A549 (cell line): ENCODE results near the gene GPR150. TPM values are rescaled to one million over a fixed set of nuclear protein-coding genes. Genes with fewer than 3 reads are reported as not detected.

Source experiments
- ATAC-seq, 2 experiments: fragments of 200-7000 bp in 1 of 2; fragments of >200 bp in 1 of 2; cut with Nextera tagmentation in 1 of 2; cut with Tn5 transposase in 1 of 2; 3 replicates each; pipeline versions ENCODE4 v1.8.0 to v1.9.1; 2018 to 2020; ENCODE audit warnings: mild to moderate bottlenecking in 1 of 2, moderate library complexity in 1 of 2
- CTCF ChIA-PET: fragments of 300-600 bp; sonication (Branson Sonifier 250); formaldehyde crosslinking; extraction: SDS; loops from one replicate; lab custom pipeline; 2021; ENCODE audit warnings: antibody characterized with exemption, inconsistent platforms; lab: Yijun Ruan, JAX
- POLR2A ChIA-PET: fragments of 350-600 bp; formaldehyde crosslinking; extraction: SDS; loops from one replicate; lab custom pipeline; 2021; ENCODE audit warnings: antibody characterized with exemption, inconsistent platforms; lab: Yijun Ruan, JAX
- DNase-seq, 2 experiments: peaks; one replicate each; pipeline versions ENCODE4 v3.0.0 to v3.0.0-alpha.2; 2011 to 2016; ENCODE audit warnings: low read depth in 1 of 2, low spot score in 1 of 2
- FAIRE-seq: peaks from 2 replicates; lab custom pipeline; 2011; peaks lifted over from hg19 to GRCh38; lab: Jason Lieb, UNC
- H3K27ac ChIP-seq, 2 experiments: fragments of >200 bp; sonication (Bioruptor Twin); formaldehyde crosslinking; 3 replicates each; pipeline ENCODE4 v1.5.1; 2016 to 2017
- H3K4me1 ChIP-seq: fragments of >200 bp; sonication (Bioruptor Twin); formaldehyde crosslinking; 3 replicates; pipeline ENCODE4 v1.6.1; 2016
- H3K4me2 ChIP-seq: fragments of >200 bp; sonication (Bioruptor Twin); formaldehyde crosslinking; 3 replicates; pipeline ENCODE4 v1.6.1; 2016
- H3K4me3 ChIP-seq: fragments of >200 bp; sonication (Bioruptor Twin); formaldehyde crosslinking; 3 replicates; pipeline ENCODE4 v1.5.1; 2016
- H3K9me3 ChIP-seq: fragments of >200 bp; sonication (Bioruptor Twin); formaldehyde crosslinking; 3 replicates; pipeline ENCODE4 v1.6.1; 2016
- BHLHE40 ChIP-seq: IDR thresholded peaks from 2 replicates; pipeline ENCODE4 v1.6.1; 2012; ENCODE audit warnings: low read depth, low read length, inconsistent platforms
- CBX8 ChIP-seq: fragments of 200-600 bp; sonication (generic); IDR thresholded peaks from 2 replicates; pipeline ENCODE4 v1.6.1; 2016
- EHMT2 ChIP-seq: fragments of 200-600 bp; sonication (generic); IDR thresholded peaks from 2 replicates; pipeline ENCODE4 v1.6.1; 2016; ENCODE audit warnings: antibody characterized with exemption, low read depth, mild to moderate bottlenecking, moderate library complexity
- ESRRA ChIP-seq: fragments of 150-350 bp; IDR thresholded peaks from 2 replicates; pipeline ENCODE4 v1.6.1; 2014; ENCODE audit warnings: mild to moderate bottlenecking, low read length, borderline replicate concordance
- FOSB ChIP-seq: fragments of 250-450 bp; sonication (Bioruptor Pico); IDR thresholded peaks from 2 replicates; pipeline ENCODE4 v1.5.0; 2020; ENCODE audit warnings: mild to moderate bottlenecking, moderate library complexity
- HOXB5 ChIP-seq: fragments of 250-450 bp; sonication (Bioruptor Pico); IDR thresholded peaks from 2 replicates; pipeline ENCODE4 v1.5.0; 2020; ENCODE audit warnings: mild to moderate bottlenecking, moderate library complexity
- JUN ChIP-seq, 2 experiments: fragments of >200 bp; sonication (Bioruptor Twin); formaldehyde crosslinking; IDR thresholded peaks; 2 replicates in 1 of 2; 3 replicates in 1 of 2; pipeline ENCODE4 v1.6.1; 2016 to 2017
- JUNB ChIP-seq: fragments of >200 bp; sonication (Bioruptor Twin); formaldehyde crosslinking; IDR thresholded peaks from 2 replicates; pipeline ENCODE4 v1.6.1; 2016
- KDM1A ChIP-seq: fragments of 200-600 bp; sonication (generic); IDR thresholded peaks from 2 replicates; pipeline ENCODE4 v1.6.1; 2016; ENCODE audit warnings: low read depth, mild to moderate bottlenecking
- MYC ChIP-seq: IDR thresholded peaks from 2 replicates; pipeline ENCODE4 v1.6.1; 2012; ENCODE audit warnings: mild to moderate bottlenecking, inconsistent platforms, low read length, improper control_type of control experiment, borderline replicate concordance
- NR3C1 ChIP-seq: fragments of >200 bp; sonication (Bioruptor Twin); formaldehyde crosslinking; IDR thresholded peaks from 3 replicates; pipeline ENCODE4 v1.6.1; 2017
- PHF8 ChIP-seq: fragments of 200-600 bp; sonication (generic); IDR thresholded peaks from 2 replicates; pipeline ENCODE4 v1.6.1; 2016; ENCODE audit warnings: low read depth, mild to moderate bottlenecking, antibody characterized with exemption, moderate library complexity, borderline replicate concordance
- POLR2A ChIP-seq: IDR thresholded peaks from 2 replicates; pipeline ENCODE4 v1.6.1; 2012; ENCODE audit warnings: mild to moderate bottlenecking, low read length
- RNF2 ChIP-seq: fragments of 200-600 bp; sonication (generic); IDR thresholded peaks from 2 replicates; pipeline ENCODE4 v1.6.1; 2016; ENCODE audit warnings: low read depth, mild to moderate bottlenecking, antibody characterized with exemption, moderate library complexity, borderline replicate concordance
- SREBF2 ChIP-seq: fragments of 450-650 bp; IDR thresholded peaks from 2 replicates; pipeline ENCODE4 v1.6.1; 2014; ENCODE audit warnings: mild to moderate bottlenecking, moderate library complexity
- TFCP2L1 ChIP-seq: fragments of 250-450 bp; sonication (Bioruptor Pico); IDR thresholded peaks from 2 replicates; pipeline ENCODE4 v1.5.0; 2021; ENCODE audit warnings: mild to moderate bottlenecking
- ZFP36 ChIP-seq: fragments of 450-650 bp; IDR thresholded peaks from 2 replicates; pipeline ENCODE4 v1.6.1; 2014; ENCODE audit warnings: borderline replicate concordance; ENCODE audit not compliant: partially characterized antibody
- WGBS: methylation state at CpG from one replicate; pipeline ENCODE4 v1.1.6; 2017; ENCODE audit errors: missing lambda C conversion rate; 5-methylcytosine and 5-hydroxymethylcytosine counted together
- polyA minus RNA-seq: library from RNA; depleted of rRNA, polyadenylated mRNA; stranded (reverse); fragments of >200 nt; gene quantifications from 2 replicates; pipeline ENCODE4 v1.2.3, GENCODE V29; 2011; rRNA and poly(A)+ RNA removed
- polyA plus RNA-seq, 4 experiments: library from polyadenylated mRNA; depleted of rRNA in 3 of 4; stranded (reverse); fragments of >200 nt; fragmentation: RNase III in 1 of 4; extraction: RNeasy Plus Mini Kit Qiagen cat#74134 plus additional on column Dnase treatment in 1 of 4; gene quantifications; 2 replicates in 3 of 4; 3 replicates in 1 of 4; pipeline ENCODE4 v1.2.3, GENCODE V29; 2011 to 2017
- TF ChIP-seq, protein P1 (sequence below): IDR thresholded peaks from 2 replicates; pipeline ENCODE4 v1.6.1; 2012
- TF ChIP-seq, protein P2 (sequence below): fragments of 250-450 bp; sonication (Bioruptor Pico); IDR thresholded peaks from 2 replicates; pipeline ENCODE4 v1.5.0; 2020; ENCODE audit warnings: low read depth, mild to moderate bottlenecking, moderate library complexity
- TF ChIP-seq, protein P3 (sequence below): IDR thresholded peaks from 2 replicates; pipeline ENCODE4 v1.6.1; 2012; ENCODE audit warnings: low read depth, borderline replicate concordance
- TF ChIP-seq, protein P4 (sequence below): fragments of 200-600 bp; sonication (generic); IDR thresholded peaks from 2 replicates; pipeline ENCODE4 v1.6.1; 2016; ENCODE audit warnings: antibody characterized with exemption, mild to moderate bottlenecking, moderate library complexity
- TF ChIP-seq, protein P5 (sequence below): fragments of >200 bp; sonication (Bioruptor Twin); formaldehyde crosslinking; IDR thresholded peaks from 3 replicates; pipeline ENCODE4 v1.6.1; 2016

Gene GPR150
- polyA plus RNA-seq (2011; rRNA removed) (0.13 and 0.15 TPM in 2 replicates), polyA plus RNA-seq (2017; fragmentation: RNase III; extraction: RNeasy Plus Mini Kit Qiagen cat#74134 plus additional on column Dnase treatment) (0.05 to 0.13 TPM in 2 of 3 replicates, not detected in the other), polyA minus RNA-seq (0.08 TPM in 1 of 2 replicates, not detected in the other)
- 0.12 and 0.14 TPM in 2 replicates for polyA plus RNA-seq (2012; cell fraction: cytosol; rRNA removed)
- 0.26 and 0.29 TPM in 2 replicates for polyA plus RNA-seq (2012; cell fraction: nucleus; rRNA removed)

DNA sequence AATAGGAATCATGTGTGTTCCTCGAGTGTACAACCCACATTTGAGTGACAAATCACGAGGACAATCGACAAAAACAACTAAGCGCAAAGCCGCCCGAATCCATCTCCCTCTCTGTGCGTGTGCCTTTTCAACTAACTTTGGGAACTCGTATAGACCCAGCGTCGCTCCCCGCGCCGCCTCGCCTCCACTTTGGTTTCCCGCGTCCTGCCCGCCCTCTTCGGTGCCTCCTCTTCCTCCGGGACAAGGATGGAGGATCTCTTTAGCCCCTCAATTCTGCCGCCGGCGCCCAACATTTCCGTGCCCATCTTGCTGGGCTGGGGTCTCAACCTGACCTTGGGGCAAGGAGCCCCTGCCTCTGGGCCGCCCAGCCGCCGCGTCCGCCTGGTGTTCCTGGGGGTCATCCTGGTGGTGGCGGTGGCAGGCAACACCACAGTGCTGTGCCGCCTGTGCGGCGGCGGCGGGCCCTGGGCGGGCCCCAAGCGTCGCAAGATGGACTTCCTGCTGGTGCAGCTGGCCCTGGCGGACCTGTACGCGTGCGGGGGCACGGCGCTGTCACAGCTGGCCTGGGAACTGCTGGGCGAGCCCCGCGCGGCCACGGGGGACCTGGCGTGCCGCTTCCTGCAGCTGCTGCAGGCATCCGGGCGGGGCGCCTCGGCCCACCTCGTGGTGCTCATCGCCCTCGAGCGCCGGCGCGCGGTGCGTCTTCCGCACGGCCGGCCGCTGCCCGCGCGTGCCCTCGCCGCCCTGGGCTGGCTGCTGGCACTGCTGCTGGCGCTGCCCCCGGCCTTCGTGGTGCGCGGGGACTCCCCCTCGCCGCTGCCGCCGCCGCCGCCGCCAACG, at the start of gene GPR150:
GPR150 (plus strand) TSS at position 58 of the 840 bp plus-strand sequence; CDS start at position 247, 189 bp downstream.
- ATAC-seq (peak; percentile 91 to 92), FAIRE-seq (no peak), DNase-seq (peak; percentile 36 to 60)
- CTCF ChIA-PET: no interaction called here
- Histone ChIP-seq H3K4me1 (0 out of 3 replicates have a peak, but pooled peaks cover 4% of the 10 kb centered on the region), H3K4me3 (peak within 1 kb of the TSS; percentile 56), H3K27ac (peak within 1 kb of the TSS; percentile 69 to 87), H3K4me2 (peak within 1 kb of the TSS; percentile 97), H3K9me3 (no peaks in the 10 kb centered on the region)
- TF ChIP-seq POLR2A (peak; percentile 36), EHMT2 (no peak), HOXB5 (CRISPR knock-in tag) (peak; percentile 62; the same call in 1 of the 2 replicates), ZFP36 (peak; percentile 19), BHLHE40 (no peak), MYC (no peak), RNF2 (0 out of 2 replicates have a peak, but pooled peaks have one; percentile 64), JUN (IDR thresholded peaks at IDR 0.05) (peak in 1 of 2 experiments; percentile 57; a peak in 2 of 5 replicates)
- TF ChIP-seq, protein P1, sequence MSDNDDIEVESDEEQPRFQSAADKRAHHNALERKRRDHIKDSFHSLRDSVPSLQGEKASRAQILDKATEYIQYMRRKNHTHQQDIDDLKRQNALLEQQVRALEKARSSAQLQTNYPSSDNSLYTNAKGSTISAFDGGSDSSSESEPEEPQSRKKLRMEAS: peak; percentile 94
- TF ChIP-seq, protein P2, sequence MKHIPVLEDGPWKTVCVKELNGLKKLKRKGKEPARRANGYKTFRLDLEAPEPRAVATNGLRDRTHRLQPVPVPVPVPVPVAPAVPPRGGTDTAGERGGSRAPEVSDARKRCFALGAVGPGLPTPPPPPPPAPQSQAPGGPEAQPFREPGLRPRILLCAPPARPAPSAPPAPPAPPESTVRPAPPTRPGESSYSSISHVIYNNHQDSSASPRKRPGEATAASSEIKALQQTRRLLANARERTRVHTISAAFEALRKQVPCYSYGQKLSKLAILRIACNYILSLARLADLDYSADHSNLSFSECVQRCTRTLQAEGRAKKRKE: peak; percentile 79; the same call in 1 of the 2 replicates
- TF ChIP-seq, protein P3, sequence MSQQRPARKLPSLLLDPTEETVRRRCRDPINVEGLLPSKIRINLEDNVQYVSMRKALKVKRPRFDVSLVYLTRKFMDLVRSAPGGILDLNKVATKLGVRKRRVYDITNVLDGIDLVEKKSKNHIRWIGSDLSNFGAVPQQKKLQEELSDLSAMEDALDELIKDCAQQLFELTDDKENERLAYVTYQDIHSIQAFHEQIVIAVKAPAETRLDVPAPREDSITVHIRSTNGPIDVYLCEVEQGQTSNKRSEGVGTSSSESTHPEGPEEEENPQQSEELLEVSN: peak; percentile 78
- POLR2A ChIA-PET: no interaction called here
- 49% methylated on average over 22 of the region's 85 CpGs for WGBS

DNA sequence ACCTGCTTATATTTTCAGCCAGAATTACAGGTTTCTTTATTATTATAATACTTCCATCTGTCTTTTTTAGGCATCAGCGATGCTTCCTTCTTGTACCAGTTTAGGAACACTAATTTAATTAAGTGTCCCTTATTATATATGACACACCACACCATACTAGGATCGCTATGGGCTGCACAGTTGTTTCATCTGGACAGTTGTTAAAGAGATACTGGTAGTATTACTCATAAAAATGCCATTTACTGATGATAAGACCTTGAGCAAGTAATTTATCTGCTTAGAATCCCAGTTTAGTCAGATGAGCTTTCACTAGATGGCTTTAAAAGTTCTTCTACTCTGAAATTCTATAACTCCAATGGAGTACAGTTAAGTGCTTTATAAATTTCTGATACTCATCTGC, 47.9 kb upstream of the GPR150 start:
- CTCF ChIA-PET: no interaction called here
- no peaks in the 10 kb centered on the region for H3K9me3 ChIP-seq
- no peak overlapping the region for H3K4me3 ChIP-seq
- no peak overlapping the region for H3K4me2 ChIP-seq
- ATAC-seq: no peak
- H3K4me1 ChIP-seq: no peaks in the 10 kb centered on the region
- WGBS: 77% methylated on average over 2 of the region's 2 CpGs
- DNase-seq: no peak
- TF ChIP-seq PHF8 (no peak), TFCP2L1 (no peak), FOSB (CRISPR knock-in tag) (no peak), JUNB (no peak), ESRRA (no peak), NR3C1 (no peak), SREBF2 (no peak), JUN (IDR thresholded peaks at IDR 0.05) (no peak), KDM1A (no peak), CBX8 (no peak)
- TF ChIP-seq, protein P4, sequence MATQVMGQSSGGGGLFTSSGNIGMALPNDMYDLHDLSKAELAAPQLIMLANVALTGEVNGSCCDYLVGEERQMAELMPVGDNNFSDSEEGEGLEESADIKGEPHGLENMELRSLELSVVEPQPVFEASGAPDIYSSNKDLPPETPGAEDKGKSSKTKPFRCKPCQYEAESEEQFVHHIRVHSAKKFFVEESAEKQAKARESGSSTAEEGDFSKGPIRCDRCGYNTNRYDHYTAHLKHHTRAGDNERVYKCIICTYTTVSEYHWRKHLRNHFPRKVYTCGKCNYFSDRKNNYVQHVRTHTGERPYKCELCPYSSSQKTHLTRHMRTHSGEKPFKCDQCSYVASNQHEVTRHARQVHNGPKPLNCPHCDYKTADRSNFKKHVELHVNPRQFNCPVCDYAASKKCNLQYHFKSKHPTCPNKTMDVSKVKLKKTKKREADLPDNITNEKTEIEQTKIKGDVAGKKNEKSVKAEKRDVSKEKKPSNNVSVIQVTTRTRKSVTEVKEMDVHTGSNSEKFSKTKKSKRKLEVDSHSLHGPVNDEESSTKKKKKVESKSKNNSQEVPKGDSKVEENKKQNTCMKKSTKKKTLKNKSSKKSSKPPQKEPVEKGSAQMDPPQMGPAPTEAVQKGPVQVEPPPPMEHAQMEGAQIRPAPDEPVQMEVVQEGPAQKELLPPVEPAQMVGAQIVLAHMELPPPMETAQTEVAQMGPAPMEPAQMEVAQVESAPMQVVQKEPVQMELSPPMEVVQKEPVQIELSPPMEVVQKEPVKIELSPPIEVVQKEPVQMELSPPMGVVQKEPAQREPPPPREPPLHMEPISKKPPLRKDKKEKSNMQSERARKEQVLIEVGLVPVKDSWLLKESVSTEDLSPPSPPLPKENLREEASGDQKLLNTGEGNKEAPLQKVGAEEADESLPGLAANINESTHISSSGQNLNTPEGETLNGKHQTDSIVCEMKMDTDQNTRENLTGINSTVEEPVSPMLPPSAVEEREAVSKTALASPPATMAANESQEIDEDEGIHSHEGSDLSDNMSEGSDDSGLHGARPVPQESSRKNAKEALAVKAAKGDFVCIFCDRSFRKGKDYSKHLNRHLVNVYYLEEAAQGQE: no peak
- TF ChIP-seq, protein P2: no peak
- TF ChIP-seq, protein P5, sequence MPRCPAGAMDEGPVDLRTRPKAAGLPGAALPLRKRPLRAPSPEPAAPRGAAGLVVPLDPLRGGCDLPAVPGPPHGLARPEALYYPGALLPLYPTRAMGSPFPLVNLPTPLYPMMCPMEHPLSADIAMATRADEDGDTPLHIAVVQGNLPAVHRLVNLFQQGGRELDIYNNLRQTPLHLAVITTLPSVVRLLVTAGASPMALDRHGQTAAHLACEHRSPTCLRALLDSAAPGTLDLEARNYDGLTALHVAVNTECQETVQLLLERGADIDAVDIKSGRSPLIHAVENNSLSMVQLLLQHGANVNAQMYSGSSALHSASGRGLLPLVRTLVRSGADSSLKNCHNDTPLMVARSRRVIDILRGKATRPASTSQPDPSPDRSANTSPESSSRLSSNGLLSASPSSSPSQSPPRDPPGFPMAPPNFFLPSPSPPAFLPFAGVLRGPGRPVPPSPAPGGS: no peak
- no peak for FAIRE-seq
- POLR2A ChIA-PET: no interaction called here
- no peak overlapping the region for H3K27ac ChIP-seq
